Activated naive CD8-positive, alpha-beta T cell treated with anti-CD3 and anti-CD28 coated beads, Interleukin-2, amount 10 ng/mL, durations not matched to agents 7 days and 5 days (primary cell): ENCODE results near the gene ASCL5. TPM values are rescaled to one million over a fixed set of nuclear protein-coding genes. Genes with fewer than 3 reads are reported as not detected.

Experiments used
- ATAC-seq: fragments of 150-1000 bp; cut with Tn5 transposase; one replicate; pipeline ENCODE4 v1.10.0; 2021; ENCODE audit warnings: low read depth, moderate library complexity
- POLR2A ChIA-PET: fragments of 350-600 bp; sonication (Branson Sonifier 250); formaldehyde crosslinking; loops from one replicate; lab custom pipeline; 2021; ENCODE audit warnings: antibody characterized with exemption; lab: Charles Lee
- DNase-seq: peaks from one replicate; pipeline ENCODE4 v3.0.0; 2021
- H3K27ac Mint-ChIP-seq: one replicate; pipeline ENCODE4 v1.8.0; 2022; ENCODE audit warnings: mild to moderate bottlenecking, mixed read lengths
- H3K27me3 Mint-ChIP-seq: one replicate; pipeline ENCODE4 v1.8.0; 2022; ENCODE audit warnings: mild to moderate bottlenecking, moderate library complexity, mixed read lengths
- H3K36me3 Mint-ChIP-seq: one replicate; pipeline ENCODE4 v1.8.0; 2021; ENCODE audit warnings: mild to moderate bottlenecking, mixed read lengths
- H3K4me1 Mint-ChIP-seq: one replicate; pipeline ENCODE4 v1.8.0; 2021; ENCODE audit warnings: mixed read lengths
- H3K4me3 Mint-ChIP-seq: one replicate; pipeline ENCODE4 v1.8.0; 2022; ENCODE audit warnings: mild to moderate bottlenecking, moderate library complexity, mixed read lengths
- H3K9me3 Mint-ChIP-seq: one replicate; pipeline ENCODE4 v1.8.0; 2021; ENCODE audit warnings: mixed read lengths
- total RNA-seq, 2 experiments: library from RNA; stranded (reverse); gene quantifications; one replicate each; pipeline ENCODE4 v1.2.3, GENCODE V29; 2021

Gene ASCL5, protein sequence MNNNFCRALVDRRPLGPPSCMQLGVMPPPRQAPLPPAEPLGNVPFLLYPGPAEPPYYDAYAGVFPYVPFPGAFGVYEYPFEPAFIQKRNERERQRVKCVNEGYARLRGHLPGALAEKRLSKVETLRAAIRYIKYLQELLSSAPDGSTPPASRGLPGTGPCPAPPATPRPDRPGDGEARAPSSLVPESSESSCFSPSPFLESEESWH
- total RNA-seq = not detected

GRCh38 chr1:201126832-201127754 lies at the start of gene ASCL5:
TSS of gene ASCL5 (minus strand) at chr1:201127184. CDS start at chr1:201115372, 11,812 bp downstream.
- POLR2A ChIA-PET = no interaction called here
- Mint-ChIP-seq H3K9me3 (no peaks in the 10 kb centered on the region), H3K4me3 (no peak within 1 kb of the TSS), H3K27me3 (peaks cover 15% of the 10 kb centered on the region), H3K36me3 (no peaks in the 10 kb centered on the region), H3K4me1 (no peaks in the 10 kb centered on the region), H3K27ac (no peak within 1 kb of the TSS)
- DNase-seq (no peak), ATAC-seq (no peak)

DNA sequence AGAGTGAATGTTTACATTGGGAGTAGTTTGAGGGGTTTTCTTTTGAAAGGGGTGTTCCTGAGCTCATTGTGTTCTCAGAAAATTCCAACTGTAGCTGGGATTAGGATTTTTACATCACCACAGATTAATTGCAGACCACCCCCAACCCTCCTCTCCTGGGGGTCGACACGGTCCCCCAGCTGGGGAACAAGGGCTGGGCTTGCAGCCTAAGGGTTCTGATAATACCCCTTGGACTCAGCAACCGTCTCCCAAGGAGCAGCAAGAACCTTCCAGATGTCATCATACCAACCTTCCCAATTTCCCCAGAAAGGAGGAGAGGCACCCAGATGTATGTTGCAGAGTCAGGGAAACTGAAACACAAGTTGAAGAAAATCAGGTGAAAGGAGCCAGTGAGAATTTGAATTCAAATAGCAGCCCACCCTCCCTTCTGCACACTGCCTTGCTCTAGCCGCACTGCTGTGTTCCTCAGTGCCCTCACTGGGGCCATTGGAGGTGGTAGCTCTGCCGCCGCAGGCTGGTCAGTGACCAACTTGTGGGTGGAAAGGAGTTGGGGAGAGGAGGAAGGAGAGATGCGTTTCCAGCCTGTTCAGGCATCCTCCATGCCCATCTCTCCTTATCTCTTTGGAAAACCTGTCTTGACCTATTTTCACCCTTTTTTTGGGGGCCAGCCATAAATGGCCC lies 49.0 kb upstream of the ASCL5 start:
- ATAC-seq = no peak
- Mint-ChIP-seq H3K4me3 (no peak overlapping the region), H3K36me3 (no peaks in the 10 kb centered on the region), H3K4me1 (peaks cover 5% of the 10 kb centered on the region), H3K27ac (no peak overlapping the region), H3K27me3 (peaks cover 31% of the 10 kb centered on the region), H3K9me3 (peaks cover 2% of the 10 kb centered on the region)
- POLR2A ChIA-PET = no interaction called here
- DNase-seq = no peak

DNA sequence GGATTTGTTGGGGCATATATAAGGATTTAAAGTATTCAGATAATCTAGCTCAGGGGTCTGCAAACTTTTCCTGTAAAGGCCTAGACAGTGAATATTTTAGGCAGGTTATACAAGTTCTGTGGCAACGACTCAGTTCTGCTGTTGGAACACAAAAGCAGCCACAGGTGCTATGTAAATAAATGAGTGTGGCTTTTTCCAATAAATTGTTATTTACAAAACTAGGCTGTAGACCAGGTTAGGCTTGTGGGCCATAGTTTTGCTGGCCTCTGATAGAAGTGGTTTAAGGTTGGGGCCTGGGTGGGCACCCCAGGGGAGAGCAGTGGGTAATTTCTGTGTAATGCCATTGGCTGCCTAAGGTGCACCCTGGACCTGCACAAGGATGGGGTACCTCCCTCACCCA lies 46.8 kb upstream of the ASCL5 start:
- POLR2A ChIA-PET = interaction anchor here (0.6 kb wide), 1 partner anchor 962 kb away, joined by 4 read pairs; no protein-coding TSS in a partner anchor
- ATAC-seq = no peak
- Mint-ChIP-seq H3K4me1 (peaks cover 6% of the 10 kb centered on the region), H3K27me3 (peaks cover 35% of the 10 kb centered on the region), H3K36me3 (no peaks in the 10 kb centered on the region), H3K27ac (no peak overlapping the region), H3K9me3 (peaks cover 2% of the 10 kb centered on the region), H3K4me3 (no peak overlapping the region)
- DNase-seq = no peak

GRCh38 chr1:201172999-201173610 lies 46.1 kb upstream of the ASCL5 start:
- no peaks in the 10 kb centered on the region for H3K36me3 Mint-ChIP-seq
- peaks cover 6% of the 10 kb centered on the region for H3K4me1 Mint-ChIP-seq

DNA sequence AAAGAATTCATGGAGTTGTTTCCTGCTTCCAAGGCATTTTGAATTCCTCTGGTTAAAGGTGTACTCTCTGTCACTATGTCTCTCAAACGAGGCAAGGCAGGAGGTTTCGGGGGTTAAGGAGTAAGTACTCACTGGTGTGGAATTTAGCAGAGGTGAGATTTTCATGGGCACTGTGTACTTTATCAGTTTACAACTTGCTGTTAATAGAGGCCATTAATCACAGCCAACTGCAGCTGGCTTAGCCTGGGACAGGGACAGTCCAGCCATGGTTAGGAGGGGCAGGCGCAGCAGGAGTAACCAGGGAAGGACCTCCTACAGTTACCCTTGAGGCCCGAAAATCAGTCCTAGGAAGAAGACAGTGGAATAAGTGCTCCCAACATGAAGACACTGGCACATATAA lies 45.3 kb upstream of the ASCL5 start:
- ATAC-seq (no peak), DNase-seq (no peak)
- peaks cover 6% of the 10 kb centered on the region for H3K4me1 Mint-ChIP-seq
- no peak overlapping the region for H3K27ac Mint-ChIP-seq
- POLR2A ChIA-PET = no interaction called here
- H3K9me3 Mint-ChIP-seq = no peaks in the 10 kb centered on the region
- peaks cover 35% of the 10 kb centered on the region for H3K27me3 Mint-ChIP-seq
- no peaks in the 10 kb centered on the region for H3K36me3 Mint-ChIP-seq
- no peak overlapping the region for H3K4me3 Mint-ChIP-seq

More at GRCh38 chr1:201172999-201173610, 46.1 kb upstream of the ASCL5 start:
- no peak for ATAC-seq
- Mint-ChIP-seq H3K27ac (no peak overlapping the region), H3K9me3 (no peaks in the 10 kb centered on the region), H3K27me3 (peaks cover 33% of the 10 kb centered on the region), H3K4me3 (no peak overlapping the region)
- POLR2A ChIA-PET = no interaction called here
- DNase-seq = no peak

- H3K27me3 Mint-ChIP-seq = peaks cover 41% of the 10 kb centered on the region
- peak; percentile 40 for ATAC-seq
- H3K36me3 Mint-ChIP-seq = no peaks in the 10 kb centered on the region
- peak overlapping the region; percentile 72 for H3K4me3 Mint-ChIP-seq
- POLR2A ChIA-PET = no interaction called here
- H3K9me3 Mint-ChIP-seq = no peaks in the 10 kb centered on the region
- H3K4me1 Mint-ChIP-seq = peaks cover 6% of the 10 kb centered on the region
- no peak overlapping the region for H3K27ac Mint-ChIP-seq
- peak; percentile 50 for DNase-seq
Measured at GRCh38 chr1:201171063-201172036, 44.4 kb upstream of the ASCL5 start.

DNA sequence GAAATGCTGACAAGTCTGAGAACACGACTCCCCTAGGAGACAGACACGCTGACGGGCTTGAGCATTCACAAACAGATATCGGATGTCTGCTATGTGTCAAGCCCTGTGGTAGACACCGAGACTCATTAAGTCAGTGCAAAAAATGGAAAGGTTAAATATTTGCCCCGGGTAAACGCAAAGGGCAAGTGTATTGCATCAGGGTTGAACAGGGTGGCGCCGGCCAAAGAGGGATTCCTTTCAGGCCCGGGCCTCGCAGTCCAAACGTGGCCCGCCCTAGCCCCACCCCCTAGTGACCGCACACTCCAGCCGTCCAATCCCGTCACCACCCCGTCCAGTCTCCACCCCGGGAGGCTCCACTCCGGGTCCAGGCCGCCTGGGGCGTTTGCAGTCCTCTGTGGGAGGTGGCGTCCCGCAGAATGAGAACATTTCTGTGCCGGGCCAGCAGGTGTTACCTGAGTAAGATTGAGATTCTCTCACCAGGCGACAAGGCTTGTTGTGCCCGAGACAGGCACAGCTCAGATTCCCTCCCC lies 43.6 kb upstream of the ASCL5 start:
- DNase-seq (peak; percentile 64), ATAC-seq (peak; percentile 89)
- Mint-ChIP-seq H3K9me3 (no peaks in the 10 kb centered on the region), H3K4me3 (peak overlapping the region; percentile 72), H3K36me3 (no peaks in the 10 kb centered on the region), H3K27me3 (peaks cover 46% of the 10 kb centered on the region), H3K27ac (no peak overlapping the region), H3K4me1 (peaks cover 6% of the 10 kb centered on the region)
- POLR2A ChIA-PET = no interaction called here

- Mint-ChIP-seq H3K4me3 (no peak overlapping the region), H3K36me3 (no peaks in the 10 kb centered on the region), H3K27ac (no peak overlapping the region), H3K4me1 (peaks cover 6% of the 10 kb centered on the region), H3K27me3 (peaks cover 46% of the 10 kb centered on the region), H3K9me3 (no peaks in the 10 kb centered on the region)
- DNase-seq (no peak), ATAC-seq (no peak)
- POLR2A ChIA-PET = no interaction called here
Measured at GRCh38 chr1:201169971-201170532, 43.1 kb upstream of the ASCL5 start.

- no peaks in the 10 kb centered on the region for H3K9me3 Mint-ChIP-seq
- H3K4me1 Mint-ChIP-seq = peaks cover 6% of the 10 kb centered on the region
- no peak for ATAC-seq
- H3K4me3 Mint-ChIP-seq = no peak overlapping the region
- no peaks in the 10 kb centered on the region for H3K36me3 Mint-ChIP-seq
- POLR2A ChIA-PET = no interaction called here
- H3K27ac Mint-ChIP-seq = no peak overlapping the region
- H3K27me3 Mint-ChIP-seq = peaks cover 44% of the 10 kb centered on the region
- DNase-seq = no peak
Measured at GRCh38 chr1:201169203-201169602, 42.2 kb upstream of the ASCL5 start.

DNA sequence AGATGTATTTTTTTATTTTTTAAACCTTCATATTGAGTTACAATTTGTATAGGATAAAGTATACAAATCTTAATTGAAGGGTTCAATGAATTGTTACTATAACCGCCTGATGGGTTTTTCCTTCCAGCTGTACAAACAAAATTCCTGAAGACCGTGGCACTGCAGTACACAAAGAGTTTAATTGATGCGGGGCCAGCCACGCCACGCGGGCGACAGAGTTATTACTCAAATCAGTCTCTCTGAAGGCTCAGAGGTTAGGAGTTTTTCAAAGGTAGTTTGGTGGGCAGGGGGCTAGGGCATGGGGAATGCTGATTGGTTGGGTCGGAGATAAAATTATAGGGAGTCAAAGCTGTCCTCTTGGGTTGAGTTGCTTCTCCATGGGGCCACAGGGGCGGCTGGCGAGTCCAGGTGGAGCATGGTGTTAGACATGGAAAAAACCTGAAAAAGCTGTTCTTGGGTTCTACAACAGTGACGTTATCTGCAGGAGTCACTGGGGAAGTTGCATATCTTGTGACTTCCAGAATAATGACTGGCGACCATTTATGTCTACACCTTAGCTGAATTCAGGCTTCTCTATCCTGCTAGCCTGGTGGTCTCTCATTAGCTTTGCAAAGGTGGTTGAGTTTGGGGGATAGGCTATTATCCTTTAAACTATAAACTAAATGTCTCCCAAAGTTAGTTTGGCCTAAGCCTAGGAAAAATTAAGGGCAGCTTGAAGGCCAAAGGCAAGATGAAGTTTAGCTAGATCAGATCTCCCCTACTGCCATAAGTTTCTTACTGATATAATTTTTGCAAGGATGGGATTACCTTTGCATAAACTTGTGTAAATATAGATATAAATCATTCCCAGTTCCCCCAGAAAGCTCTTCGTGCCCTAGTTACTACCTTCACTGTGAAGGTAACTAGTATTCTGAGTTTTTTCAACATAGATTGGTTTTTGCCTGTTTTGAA lies 40.3 kb upstream of the ASCL5 start:
- ATAC-seq (no peak), DNase-seq (no peak)
- H3K27me3 Mint-ChIP-seq = peaks cover 50% of the 10 kb centered on the region
- no peaks in the 10 kb centered on the region for H3K9me3 Mint-ChIP-seq
- H3K27ac Mint-ChIP-seq = no peak overlapping the region
- H3K4me1 Mint-ChIP-seq = peaks cover 4% of the 10 kb centered on the region
- H3K4me3 Mint-ChIP-seq = no peak overlapping the region
- POLR2A ChIA-PET = no interaction called here
- H3K36me3 Mint-ChIP-seq = no peaks in the 10 kb centered on the region

DNA sequence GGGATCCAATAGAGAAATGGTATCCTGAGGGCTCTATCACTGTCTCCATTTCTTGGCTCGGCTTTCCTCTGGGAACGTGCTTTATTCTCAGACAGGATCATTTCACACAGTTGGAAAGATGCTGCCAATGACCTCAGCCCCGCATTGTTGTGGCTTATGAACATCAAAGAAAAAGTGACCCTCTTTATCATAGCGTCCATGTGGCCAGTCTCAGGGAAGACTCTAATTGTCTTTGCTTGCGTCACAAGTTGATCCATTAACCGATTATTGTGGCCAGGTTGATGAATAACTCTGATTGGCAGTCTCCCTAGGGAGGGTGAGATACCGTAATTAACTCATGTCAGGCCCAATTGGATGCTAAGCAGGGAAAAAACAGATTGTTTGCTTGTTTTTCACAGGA lies 37.7 kb upstream of the ASCL5 start:
- peaks cover 35% of the 10 kb centered on the region for H3K27me3 Mint-ChIP-seq
- H3K4me1 Mint-ChIP-seq = no peaks in the 10 kb centered on the region
- no peak overlapping the region for H3K4me3 Mint-ChIP-seq
- DNase-seq = no peak
- POLR2A ChIA-PET = no interaction called here
- H3K9me3 Mint-ChIP-seq = no peaks in the 10 kb centered on the region
- H3K36me3 Mint-ChIP-seq = no peaks in the 10 kb centered on the region
- no peak for ATAC-seq
- no peak overlapping the region for H3K27ac Mint-ChIP-seq
